ENCODE measurements around the gene FIBCD1. TPM values are rescaled to one million over a fixed set of nuclear protein-coding genes. Genes with fewer than 3 reads are reported as not detected.
"Not testable (repeated sequence)": the region's sequence is repeated elsewhere in the genome, so short reads cannot be mapped to it uniquely, and the experiment has no call there.

FIBCD1 gene
- total RNA-seq, 1 experiment from 2014 or later = 2.6 TPM

DNA sequence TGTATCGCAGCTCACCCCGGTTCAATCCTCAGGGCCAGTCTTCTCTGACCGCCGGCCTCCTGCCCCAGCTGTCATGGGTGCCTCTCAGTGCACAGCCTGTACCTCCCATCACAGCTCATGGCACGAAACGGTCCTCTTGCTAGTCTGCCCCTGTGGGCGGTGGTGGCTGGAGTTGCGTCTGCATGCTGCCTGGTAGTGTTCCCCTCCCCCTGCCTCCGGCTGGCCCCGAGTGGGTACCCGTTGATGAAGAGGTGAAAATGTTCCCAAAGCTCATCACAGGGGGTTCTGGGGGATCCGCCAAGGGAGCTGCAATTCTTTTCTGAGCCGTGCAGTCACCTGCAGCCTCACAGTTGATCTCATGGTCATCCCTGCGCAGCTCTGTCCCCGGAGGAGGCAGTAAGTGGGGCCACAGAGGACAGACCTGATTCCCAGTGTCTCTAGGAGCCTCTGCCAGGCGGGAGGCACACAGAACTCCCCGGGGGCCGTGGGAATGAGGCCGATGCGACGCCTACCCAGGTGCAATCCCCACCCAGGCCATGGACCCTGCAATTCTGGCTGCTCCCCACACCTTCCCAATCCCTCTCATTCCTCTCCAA, 34.7 kb upstream of the FIBCD1 start:
- DNase-seq (ENCODE audit: low spot score) = no peak

DNA sequence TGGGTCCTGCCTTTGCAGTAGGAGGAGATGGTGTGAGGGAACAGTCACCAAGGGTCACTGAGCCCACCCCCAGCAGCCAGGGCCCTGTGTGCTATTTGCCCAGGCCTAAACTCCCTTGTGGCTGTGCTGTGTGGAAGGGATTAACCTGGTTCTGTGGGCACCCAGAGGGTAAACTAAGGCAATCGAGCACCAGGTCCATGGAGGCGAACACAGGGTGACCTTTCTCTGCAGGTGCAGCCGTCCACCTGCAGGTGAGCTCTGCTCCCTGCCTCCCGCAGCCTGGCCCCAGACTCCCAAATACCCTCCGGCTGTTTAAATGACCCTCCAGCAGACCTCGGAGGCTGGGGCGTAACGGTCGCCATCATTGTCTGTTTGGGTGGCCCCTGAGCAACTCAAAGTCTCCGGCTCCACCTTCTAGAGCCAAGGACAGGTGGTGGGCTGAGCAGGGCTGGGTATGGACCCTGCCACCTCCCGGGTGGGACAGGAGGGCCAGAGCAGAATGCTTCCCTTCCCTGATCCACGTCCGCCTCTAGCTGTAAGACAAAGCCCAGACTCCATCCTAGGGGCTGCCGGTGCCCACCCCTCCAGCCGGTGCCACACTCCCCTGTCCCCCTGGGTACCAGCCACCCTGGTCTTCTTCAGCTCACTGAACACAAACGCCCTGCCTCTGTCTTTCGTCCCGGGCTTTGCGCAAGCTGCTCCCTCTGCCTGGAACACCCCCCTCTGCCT, 34.1 kb upstream of the FIBCD1 start:
- no peak for DNase-seq (ENCODE audit: low spot score)

DNA sequence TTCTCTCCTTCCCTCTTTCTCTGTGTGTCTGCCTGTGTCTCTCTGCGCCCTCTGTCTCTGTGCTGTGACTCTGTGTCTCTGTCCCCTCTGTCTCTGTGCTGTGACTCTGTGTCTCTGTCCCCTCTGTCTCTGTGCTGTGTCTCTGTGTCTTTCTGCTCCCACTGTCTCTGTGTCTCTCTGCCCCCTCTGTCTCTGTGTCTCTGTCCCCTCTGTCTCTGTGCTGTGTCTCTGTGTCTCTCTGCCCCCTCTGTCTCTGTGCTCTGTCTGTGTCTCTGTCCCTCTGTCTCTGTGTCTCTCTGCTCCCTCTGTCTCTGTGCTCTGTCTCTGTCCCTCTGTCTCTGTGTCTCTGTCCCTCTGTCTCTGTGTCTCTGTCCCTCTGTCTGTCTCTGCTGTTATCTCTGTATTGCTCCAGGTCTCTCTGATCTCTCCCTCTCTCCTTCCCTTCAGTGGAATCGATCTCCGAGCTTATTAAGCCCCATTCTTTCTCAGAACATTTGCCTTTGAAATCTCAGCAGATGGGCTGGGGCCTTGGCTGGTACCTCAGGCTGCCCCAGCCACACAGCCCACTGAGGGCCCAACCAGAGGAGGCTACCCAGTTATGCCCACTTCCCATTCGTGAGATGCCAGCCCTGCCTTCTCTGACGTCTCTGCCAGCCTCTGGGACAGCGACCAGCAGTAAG, 33.4 kb upstream of the FIBCD1 start:
- DNase-seq (ENCODE audit: low spot score) = no peak

DNA sequence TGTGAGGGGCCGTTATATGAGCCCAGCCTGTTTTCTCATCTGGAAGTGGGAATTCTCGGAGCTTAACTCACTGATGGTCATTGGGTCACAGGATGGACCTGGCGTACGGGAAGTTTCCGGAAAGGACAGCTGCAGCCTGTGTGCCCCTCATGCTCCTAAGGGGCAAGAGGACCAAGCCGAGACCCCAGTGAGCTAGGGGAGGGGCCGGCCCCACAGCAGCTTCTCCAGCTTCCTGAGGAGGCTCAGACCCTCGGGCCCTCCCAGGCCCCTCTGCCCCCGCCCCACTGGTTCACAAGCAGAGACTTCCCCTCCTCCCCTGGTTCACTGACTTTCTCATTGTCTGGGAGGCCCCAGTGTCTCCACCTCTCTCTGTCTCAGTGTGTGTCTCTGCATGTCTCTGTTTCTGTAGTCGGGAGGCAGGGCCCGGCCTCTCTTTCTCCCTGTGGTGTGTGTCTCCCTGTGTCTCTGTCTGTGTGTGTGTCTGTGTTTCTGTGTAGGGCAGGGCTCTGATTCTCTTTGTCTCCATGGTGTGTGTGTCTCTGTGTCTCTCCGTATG, 32.3 kb upstream of the FIBCD1 start:
- DNase-seq (ENCODE audit: low spot score) = no peak

DNA sequence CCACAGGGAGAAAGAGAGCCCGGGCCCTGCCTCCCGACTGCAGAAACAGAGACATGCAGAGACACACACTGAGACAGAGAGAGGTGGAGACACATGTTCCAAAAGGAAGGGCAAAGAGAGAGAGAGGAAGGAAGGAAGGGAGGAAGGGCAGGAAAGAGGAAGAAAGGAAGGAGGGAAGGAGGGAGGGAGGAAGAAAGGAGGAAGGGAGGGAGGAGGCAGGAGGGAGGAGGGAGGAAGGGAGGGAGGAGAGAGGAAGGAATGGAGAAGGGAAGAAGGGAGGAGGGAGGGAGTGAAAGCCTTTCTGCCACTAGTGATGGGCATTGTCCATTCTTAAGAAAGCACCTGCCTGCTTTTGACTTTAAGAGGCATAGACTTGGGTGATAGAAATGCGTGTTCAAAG, 31.8 kb upstream of the FIBCD1 start:
- no peak for DNase-seq (ENCODE audit: low spot score)

DNA sequence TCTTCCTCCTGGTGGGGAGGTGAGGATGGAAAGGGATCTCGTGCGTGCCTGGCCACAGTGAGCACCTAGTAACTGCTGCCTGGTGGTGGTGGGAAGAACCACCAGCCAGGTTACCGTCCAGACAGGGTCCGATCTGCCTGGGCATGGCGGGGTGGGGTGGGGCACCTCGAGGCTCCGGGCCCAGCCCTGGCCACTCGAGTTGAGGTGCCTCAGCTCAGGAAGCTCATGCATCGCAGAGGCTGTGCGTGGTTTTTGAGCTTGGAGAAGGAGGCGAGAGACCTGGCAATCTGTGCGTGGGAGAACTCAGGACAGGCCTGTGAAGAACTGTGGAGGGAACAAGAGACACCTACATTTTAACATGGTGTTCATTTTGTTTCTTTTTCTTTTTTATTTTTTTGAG, 31.0 kb upstream of the FIBCD1 start:
- DNase-seq (ENCODE audit: low spot score) = no peak

DNA sequence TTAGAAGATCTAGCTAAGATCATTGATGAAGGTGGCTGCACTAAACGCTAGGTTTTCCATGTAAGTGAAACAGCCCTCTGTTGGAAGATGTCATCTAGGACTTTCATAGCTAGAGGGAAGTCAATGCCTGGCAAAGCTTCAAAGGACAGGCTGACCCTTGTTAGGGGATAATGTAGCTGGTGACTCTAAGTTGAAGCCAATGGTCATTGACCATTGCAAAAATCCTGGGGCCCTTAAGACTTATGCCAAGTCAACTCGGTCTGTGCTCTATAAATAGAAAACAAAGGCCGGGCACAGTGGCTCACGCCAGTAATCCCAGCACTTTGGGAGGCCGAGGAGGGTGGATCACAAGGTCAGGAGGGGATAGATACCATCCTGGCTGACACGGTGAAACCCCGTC, 26.6 kb upstream of the FIBCD1 start:
- DNase-seq (ENCODE audit: low spot score) = no peak

DNA sequence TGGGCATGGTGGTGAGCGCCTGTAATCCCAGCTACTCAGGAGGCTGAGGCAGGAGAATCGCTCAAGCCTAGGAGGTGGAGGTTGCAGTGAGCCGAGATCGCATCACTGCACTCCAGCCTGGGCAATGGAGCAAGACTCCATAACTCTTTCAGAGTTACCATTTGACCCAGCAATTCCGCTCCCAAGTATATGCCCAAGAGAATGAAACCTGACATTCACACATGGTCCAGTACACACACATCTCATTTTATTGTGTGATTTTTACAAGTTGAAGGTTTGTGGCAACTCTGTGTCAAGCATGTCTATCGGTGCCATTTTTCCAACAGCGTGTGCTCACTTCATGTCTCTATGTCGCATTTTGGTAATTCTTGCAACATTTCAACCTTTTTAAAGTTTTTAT, 24.9 kb upstream of the FIBCD1 start:
- DNase-seq (ENCODE audit: low spot score) = no peak

DNA sequence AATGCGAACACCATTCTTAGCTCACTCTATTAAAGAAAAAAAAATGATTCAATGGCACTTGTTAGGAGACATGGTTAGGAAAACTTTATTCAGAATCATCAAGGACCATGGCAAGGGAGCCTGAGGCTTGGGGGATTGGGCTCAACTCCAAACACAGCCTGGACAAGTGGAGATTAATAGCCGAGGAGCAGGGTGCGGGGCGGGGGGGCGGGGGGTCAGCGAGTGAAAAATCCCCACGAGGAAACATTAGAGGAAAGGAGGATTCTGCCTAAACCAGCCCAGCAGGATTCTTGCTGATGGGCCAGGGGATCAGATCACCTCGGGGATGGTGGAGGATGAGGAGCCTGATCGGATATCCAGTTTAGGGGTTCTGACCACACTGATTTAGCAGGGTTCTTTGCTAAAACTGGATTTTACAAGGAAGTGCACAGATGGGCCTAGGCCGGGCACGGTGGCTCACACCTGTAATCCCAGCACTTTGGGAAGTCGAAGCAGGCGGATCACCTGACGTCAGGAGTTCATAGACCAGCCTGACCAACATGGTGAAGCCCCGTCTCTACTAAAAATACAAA, 24.4 kb upstream of the FIBCD1 start:
- no peak for DNase-seq (ENCODE audit: low spot score)

DNA sequence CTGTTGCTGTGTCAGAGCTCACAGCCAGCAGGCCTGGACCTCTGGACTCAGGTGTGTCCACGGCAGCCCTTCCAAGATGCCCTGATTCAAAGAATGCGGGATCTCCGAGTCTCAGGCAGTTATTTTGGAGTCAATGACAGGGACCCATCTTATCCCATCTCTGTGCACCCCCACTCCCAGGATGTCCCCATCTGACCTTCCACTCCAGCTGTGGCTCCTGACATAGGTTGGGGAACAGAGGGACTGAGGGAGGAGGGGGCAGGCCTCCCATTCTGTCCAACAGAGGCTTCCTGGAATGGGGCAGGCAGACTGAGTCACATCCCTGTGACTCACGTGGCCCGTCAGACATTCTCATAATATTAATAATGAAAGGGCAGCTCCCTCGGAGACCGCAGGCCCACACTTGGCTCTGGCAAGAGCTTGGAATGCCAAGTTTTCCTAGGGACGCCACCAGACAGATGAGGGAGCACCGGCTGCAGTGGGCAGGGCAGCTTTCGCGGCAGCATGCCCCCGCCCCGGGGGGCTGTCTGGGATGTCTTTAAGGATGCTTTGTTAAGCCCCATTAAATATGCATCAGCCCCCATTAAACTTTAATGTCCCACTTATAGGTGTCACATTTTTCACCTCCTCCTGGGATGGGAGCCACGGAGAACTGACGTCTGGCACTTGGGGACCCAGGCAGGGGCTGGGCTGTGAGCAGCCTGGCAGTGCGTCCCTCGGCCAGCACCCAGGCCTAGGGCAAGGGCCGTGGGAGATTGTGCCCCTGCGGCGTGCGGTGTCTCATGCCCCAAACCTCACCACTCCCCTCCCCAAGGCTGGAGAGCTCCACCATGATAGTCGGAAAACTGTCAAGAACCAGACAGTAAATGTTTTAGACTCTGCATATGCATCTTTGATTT, 23.6 kb upstream of the FIBCD1 start:
- DNase-seq (ENCODE audit: low spot score) = peak; percentile 91

DNA sequence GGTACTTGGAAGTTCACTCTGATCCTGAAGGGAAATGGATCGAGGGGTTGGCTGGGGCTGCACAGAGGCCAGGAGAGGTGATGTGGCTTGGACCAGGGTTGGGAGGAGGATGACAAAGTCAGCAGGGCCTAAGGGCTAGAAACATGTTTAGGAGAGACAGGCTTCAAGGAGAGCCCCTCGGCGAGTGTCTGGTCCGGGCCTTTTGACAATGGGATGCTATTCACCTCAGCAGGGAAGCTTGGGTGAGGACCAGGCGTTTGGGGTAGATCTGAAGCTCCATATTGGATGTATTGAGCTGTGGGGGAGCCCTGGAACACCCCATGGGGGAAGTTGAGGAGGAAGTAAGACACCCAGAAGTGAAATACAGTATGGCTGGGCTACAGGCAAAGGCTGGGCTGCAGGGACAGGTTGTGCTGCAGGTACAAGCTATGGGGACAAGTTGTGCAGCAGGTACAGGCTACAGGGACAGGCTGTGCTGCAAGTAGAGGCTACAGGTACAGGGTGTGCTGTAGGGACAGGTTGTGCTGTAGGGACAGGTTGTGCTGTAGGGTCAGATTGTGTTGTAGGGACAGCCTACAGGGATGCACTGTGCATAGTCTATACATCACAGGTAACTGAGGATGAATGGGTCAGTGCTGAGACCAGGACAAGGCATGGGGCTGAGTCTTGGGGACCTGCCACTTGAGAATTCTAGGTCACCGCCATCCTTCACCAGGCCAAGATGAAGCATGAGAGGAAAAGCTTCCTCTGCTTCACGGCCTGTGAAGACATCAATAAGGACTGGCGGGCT, 22.7 kb upstream of the FIBCD1 start:
- DNase-seq (ENCODE audit: low spot score) = no peak

DNA sequence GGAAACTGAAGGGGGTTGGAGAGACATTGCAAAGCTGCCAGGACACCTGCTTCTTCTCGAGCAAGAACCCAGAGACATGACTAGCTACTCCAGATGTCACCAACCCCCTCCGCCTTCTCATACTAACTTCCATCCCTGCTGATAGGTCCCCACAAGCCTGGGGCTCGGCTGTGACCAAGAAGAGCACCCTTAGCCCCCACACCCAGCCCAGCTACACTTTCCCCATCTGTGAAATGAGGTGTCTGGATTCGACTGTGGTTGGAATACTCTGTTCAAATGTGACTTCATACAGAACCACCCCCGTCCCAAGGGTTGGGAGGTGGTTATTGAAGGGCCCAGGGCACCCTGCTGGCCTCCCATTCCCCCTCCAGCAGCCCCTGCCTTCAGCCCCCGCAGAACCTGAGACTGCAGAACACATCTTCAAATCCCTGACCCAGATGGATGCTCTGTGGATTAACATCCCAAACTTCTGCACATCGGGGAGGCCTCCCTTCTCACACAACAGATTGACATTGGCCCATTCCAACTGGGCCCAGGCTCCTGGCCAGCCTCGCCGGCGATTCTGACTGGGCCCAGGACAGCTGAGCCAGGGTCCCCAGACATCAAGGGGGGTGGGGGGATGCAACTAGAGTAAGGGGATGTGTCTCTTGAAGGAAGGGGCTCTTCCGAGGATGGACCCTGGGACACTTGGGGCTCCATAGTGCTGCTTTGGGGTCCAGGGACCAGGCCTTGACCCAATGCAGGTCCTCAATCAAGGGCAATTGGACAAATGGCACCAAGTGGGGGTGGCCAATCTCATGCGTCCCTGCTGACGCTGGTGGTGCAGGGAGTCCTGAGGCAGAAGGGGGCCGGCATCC, 21.7 kb upstream of the FIBCD1 start:
- DNase-seq (ENCODE audit: low spot score) = no peak

DNA sequence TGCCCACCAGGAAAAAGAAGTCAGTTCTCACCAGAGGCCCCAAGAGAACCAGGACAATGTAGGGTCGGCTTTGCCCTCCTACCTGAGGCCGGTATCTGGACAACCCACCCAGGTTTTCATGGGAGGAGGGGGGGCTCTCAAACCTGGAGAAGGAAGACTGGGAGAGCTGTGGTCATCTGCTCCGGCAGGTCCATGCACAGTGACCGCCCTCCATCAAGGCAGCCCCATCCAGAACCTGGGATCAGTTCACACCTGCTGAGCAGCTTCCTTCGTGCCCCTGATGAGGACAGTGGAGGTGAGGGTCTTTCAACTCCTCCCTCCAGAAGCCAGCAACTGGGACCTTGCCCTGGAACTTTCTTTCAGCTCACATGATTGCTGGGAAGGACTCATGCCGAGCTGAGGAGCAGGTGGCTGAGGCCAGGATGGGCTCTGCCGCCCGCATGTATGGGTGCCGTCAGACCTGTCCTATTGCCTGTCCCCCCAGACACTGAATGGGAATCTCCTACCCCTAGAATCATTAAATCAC, 20.8 kb upstream of the FIBCD1 start:
- no peak for DNase-seq (ENCODE audit: low spot score)

DNA sequence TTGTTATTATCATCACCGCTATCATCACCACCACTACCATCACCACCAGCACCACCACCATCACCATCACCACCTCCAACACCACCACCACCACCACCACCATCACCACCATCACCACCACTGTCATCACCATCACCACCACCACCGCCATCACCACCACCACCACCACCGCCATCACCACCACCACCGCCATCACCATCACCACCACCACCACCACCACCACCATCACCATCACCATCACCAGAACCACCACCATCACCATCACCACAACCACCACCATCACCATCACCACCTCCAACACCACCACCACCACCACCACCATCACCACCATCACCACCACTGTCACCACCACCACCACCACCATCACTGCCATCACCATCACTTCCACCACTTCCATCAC, 19.5 kb upstream of the FIBCD1 start:
- DNase-seq (ENCODE audit: low spot score) = not testable (repeated sequence)

DNA sequence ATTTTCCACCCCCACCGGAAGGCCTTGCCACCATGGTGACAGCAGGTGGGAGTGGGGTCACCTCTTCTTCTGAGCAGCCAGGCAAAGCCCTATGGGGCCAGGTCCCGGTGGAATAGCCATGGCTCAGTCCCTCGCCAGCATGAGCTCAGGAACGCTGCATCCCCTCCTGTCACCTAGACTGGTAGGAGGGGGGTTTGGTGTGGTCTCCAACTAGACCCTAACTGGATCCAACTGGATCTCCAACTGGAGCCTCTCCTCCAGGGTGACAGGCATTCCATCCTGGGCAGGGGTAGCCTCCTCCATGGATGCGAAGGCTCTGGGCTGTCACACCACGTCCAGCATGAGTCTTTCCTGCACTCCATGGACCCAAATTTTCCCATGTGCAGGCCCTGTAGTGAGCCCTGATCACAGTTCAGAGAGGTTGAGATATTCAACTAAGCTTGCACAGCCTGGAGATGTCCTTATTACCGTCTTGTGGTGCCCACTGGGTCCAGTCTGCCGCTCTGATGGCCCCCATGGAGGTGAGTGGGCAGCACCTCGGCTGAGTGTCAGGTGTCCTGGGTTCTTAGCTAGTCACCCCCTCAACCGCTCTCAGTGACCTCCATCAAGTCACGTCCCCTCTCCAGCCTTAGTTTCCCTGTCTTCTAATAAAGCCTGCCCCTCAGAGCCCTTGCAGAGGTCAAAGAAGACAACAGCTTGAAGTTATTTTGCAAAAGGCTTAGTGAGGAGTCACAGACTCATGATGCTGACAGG, 18.6 kb upstream of the FIBCD1 start:
- no peak for DNase-seq (ENCODE audit: low spot score)

DNA sequence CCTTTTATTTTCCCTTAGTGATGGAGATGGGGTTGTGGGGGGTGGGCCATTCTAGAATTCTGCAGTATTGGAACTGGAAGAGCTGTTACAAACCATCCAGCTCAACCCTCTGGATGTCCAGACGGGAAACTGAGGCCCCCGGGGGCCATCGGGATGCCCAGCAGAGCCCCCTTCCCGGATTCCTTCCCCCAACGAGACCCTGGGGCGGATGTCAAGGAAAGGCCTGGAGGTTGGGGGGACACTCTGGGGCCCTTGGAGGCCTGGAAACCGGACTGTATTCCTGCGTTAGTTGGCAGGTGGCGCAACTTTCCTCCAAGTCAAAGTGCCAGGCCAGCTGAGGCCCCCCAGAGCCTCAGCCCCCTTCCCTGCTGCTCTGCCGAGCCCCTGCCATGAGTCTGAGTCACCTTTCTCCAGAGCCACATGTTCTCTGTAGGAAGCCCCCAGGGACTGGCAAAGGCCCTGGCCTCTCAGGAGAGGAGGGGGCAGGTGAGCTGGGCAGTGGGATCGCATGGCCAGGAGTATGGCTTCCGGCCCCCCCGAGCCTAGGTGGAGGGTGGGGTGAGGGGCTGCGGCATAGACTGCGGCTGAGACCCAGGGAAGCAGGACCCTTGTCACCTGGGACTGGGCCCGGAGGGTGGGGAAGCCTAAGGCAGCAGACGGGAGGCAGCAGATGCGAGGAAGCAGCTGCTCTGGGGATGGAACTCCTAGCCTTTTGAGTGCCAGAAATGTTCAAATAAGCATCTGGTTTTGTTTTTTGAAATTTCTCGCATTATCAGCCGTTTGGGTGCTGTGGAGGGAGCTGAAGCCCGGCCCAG, 17.8 kb upstream of the FIBCD1 start:
- no peak for DNase-seq (ENCODE audit: low spot score)

DNA sequence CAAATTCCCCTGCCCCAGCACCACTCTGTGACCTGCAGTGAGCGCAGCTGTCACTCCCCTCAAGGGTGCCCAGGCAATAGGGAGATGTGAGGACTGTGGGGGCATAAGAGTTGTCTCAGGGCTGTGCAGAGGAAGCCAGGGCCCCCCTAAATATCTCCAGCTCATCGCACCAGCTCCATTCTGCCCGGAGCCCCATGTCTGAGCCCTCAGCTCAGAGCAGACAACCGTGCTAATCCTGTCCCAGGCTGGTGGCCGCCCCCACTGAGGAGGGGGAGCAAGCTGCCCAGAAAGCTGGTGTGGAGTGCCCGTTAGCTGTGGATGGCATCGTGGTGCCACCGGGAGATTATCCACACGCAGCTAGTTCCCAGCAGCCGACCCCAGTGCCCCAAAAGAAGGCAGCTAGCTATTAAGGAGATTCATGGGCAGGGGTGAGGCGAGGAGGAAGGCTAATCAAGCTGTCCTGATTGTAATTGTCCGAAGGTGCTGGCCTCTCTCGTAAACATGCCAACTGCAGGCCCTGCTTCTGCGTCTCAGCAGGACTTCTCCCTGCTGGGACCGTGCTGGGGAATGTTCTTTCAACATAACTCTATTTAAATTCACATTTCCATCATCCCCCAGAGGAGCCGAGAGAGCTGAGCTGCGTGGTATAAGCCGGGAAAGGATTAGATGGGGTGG, 17.0 kb upstream of the FIBCD1 start:
- no peak for DNase-seq (ENCODE audit: low spot score)

Measured in A172 (cell line).